Right lung (tissue), 10 donors: ENCODE results near the gene ZNF184. TPM values are rescaled to one million over a fixed set of nuclear protein-coding genes. Genes with fewer than 3 reads are reported as not detected.

ENCODE experiments used
- DNase-seq, 2 donors: peaks; one replicate each; pipeline ENCODE4 v3.0.0-alpha.2; 2013
- long read RNA-seq, 8 donors: transcript quantifications; one replicate each; lab custom pipeline, GENCODE V29; 2026
- polyA plus RNA-seq, 5 donors: library from polyadenylated mRNA; unstranded; fragments of 120-200 nt; gene quantifications; one replicate each; pipeline versions ENCODE4 v1.2.1 to v1.2.3, GENCODE V29; 2013; ENCODE audit warnings: inconsistent platforms in 1 of 5, low replicate concordance in 1 of 5; ENCODE audit not compliant: insufficient read length in 5 of 5, insufficient read depth in 1 of 5

The ZNF184 gene
- 10 to 100 TPM; 13.4 to 22.9 (median 18.4) TPM for polyA plus RNA-seq
- long read RNA-seq, donor 1, partial matches to known transcripts = 0 of 3 reads
- long read RNA-seq, donor 1, other reads (novel, unspliced or antisense) = 0 of 3 reads
- long read RNA-seq, donor 2, partial matches to known transcripts = 0 of 1 reads
- long read RNA-seq, donor 2, other reads (novel, unspliced or antisense) = 0 of 1 reads
- long read RNA-seq, donor 3 = 0 reads
- long read RNA-seq, donor 4, partial matches to known transcripts = 0 of 1 reads
- long read RNA-seq, donor 4, other reads (novel, unspliced or antisense) = 0 of 1 reads
- long read RNA-seq, donor 5, partial matches to known transcripts = 0 of 2 reads
- long read RNA-seq, donor 5, other reads (novel, unspliced or antisense) = 0 of 2 reads
- long read RNA-seq, donor 6, partial matches to known transcripts = 0 of 1 reads
- long read RNA-seq, donor 6, other reads (novel, unspliced or antisense) = 0 of 1 reads
- long read RNA-seq, donor 7, partial matches to known transcripts = 0 of 2 reads
- long read RNA-seq, donor 7, other reads (novel, unspliced or antisense) = 0 of 2 reads
- long read RNA-seq, donor 8 = 0 reads

- peak; percentile 97 to 98 for DNase-seq
Observed at GRCh38 chr6:27472617-27473400, at the start of gene ZNF184. ZNF184 (minus strand) TSS chr6:27473105; CDS start chr6:27472294, 811 bp downstream.

GRCh38 chr6:27518881-27519795 lies 46.2 kb upstream of the ZNF184 start:
- DNase-seq = peak; percentile 83 to 90

- no peak for DNase-seq
Observed at GRCh38 chr6:27517928-27518787, 45.3 kb upstream of the ZNF184 start.

GRCh38 chr6:27517238-27517637 lies 44.3 kb upstream of the ZNF184 start:
- no peak for DNase-seq

GRCh38 chr6:27514906-27515495 lies 42.1 kb upstream of the ZNF184 start:
- DNase-seq = peak in 1 of 2 donors; percentile 19

GRCh38 chr6:27512525-27512924 lies 39.6 kb upstream of the ZNF184 start:
- DNase-seq = no peak

- DNase-seq = no peak
Observed at GRCh38 chr6:27507041-27507956, 34.4 kb upstream of the ZNF184 start.

GRCh38 chr6:27505209-27506027 lies 32.5 kb upstream of the ZNF184 start:
- no peak for DNase-seq

GRCh38 chr6:27503436-27504030 lies 30.6 kb upstream of the ZNF184 start:
- peak; percentile 62 to 78 for DNase-seq

- DNase-seq = peak in 1 of 2 donors; percentile 69
Observed at GRCh38 chr6:27502508-27503435, 29.9 kb upstream of the ZNF184 start.

GRCh38 chr6:27501187-27501586 lies 28.3 kb upstream of the ZNF184 start:
- no peak for DNase-seq

GRCh38 chr6:27500177-27500576 lies 27.3 kb upstream of the ZNF184 start:
- DNase-seq = no peak

GRCh38 chr6:27495386-27496135 lies 22.7 kb upstream of the ZNF184 start:
- no peak for DNase-seq

GRCh38 chr6:27494987-27495385 lies 22.1 kb upstream of the ZNF184 start:
- DNase-seq = no peak

GRCh38 chr6:27494103-27494502 lies 21.2 kb upstream of the ZNF184 start:
- no peak for DNase-seq
